ENCODE data around the gene ATP13A4.

ATP13A4 gene

DNA sequence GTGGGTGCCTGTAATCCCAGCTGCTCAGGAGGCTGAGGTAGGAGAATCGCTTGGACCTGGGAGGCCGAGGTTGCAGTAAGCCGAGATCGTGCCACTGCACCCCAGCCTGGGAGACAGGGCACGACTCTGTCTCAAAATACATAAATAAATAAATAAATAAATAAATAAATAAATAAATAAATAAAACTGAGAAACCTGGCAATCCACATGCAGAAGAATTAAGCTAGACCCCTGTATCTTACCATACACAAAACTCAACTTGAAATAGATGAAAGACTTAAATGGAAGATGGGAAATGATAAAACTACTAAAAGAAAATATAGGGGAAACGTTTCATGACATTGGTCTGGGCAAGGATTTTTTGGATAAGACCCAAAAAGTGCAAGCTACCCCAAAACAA is 58.0 kb downstream of the ATP13A4 start:
- Histone ChIP-seq H3K36me3 (ENCODE audit: control insufficient read depth in 2 of 2, insufficient read depth in 2 of 2, low read length in 2 of 2) (no peaks in the 10 kb centered on the region), H3K9ac (ENCODE audit: low read length in 2 of 2) (no peak overlapping the region), H3K4me1 (ENCODE audit: control insufficient read depth, insufficient read depth, low read length) (no peaks in the 10 kb centered on the region), H3K27ac (ENCODE audit: low read length) (no peak overlapping the region), H3K4me3 (ENCODE audit: low read length in 2 of 2) (no peak overlapping the region), H3K27me3 (ENCODE audit: control insufficient read depth in 1 of 2, insufficient read depth in 2 of 2, low read length in 2 of 2) (no peaks in the 10 kb centered on the region), H3K9me3 (ENCODE audit: control insufficient read depth in 2 of 2, low read length in 2 of 2) (no peaks in the 10 kb centered on the region)

DNA sequence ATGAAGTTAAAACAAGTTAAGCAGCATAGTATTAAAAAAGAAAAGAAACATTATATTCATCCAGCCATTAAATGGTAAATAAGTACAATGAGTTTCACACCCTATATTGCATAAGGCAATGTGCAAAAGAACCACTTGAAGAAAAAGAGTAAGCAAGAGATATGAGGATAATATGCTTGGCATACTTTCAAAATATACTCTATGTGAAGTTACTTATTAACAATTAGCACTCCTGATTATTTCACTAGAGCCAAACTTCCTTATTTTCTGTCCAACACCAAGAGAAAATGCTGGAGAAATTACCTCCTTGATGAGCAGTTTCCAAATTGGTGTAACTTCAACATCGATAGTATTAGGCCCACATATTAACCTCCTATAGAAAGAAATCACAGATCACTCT is 63.7 kb downstream of the ATP13A4 start:
- no peak overlapping the region for H3K27ac ChIP-seq (ENCODE audit: low read length)
- H3K9me3 ChIP-seq (ENCODE audit: control insufficient read depth in 2 of 2, low read length in 2 of 2): no peaks in the 10 kb centered on the region
- H3K9ac ChIP-seq (ENCODE audit: low read length in 2 of 2): no peak overlapping the region
- H3K36me3 ChIP-seq (ENCODE audit: control insufficient read depth in 2 of 2, insufficient read depth in 2 of 2, low read length in 2 of 2): no peaks in the 10 kb centered on the region
- no peaks in the 10 kb centered on the region for H3K27me3 ChIP-seq (ENCODE audit: control insufficient read depth in 1 of 2, insufficient read depth in 2 of 2, low read length in 2 of 2)
- no peak overlapping the region for H3K4me3 ChIP-seq (ENCODE audit: low read length in 2 of 2)
- H3K4me1 ChIP-seq (ENCODE audit: control insufficient read depth, insufficient read depth, low read length): no peaks in the 10 kb centered on the region

DNA sequence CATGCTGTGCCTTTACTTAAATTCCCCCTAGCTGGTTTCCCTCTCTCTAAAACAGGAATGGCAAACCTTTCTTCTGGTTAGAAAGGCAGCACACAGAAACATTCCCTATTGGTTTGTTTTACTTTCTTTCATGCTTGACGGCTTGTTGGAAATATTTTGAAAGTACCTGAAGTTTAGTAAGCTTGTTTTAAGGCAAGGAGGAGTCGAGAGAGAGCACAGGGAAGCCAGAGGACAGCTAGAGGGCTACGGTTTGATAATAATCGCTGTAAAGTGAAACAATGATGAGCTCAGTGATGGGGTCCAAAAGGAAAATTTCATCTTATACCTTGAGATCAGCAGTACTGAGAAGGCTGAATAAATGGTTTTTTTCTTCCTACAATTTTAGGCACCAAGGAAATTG is 64.1 kb downstream of the ATP13A4 start:
- Histone ChIP-seq H3K4me3 (ENCODE audit: low read length in 2 of 2) (no peak overlapping the region), H3K27ac (ENCODE audit: low read length) (no peak overlapping the region)

DNA sequence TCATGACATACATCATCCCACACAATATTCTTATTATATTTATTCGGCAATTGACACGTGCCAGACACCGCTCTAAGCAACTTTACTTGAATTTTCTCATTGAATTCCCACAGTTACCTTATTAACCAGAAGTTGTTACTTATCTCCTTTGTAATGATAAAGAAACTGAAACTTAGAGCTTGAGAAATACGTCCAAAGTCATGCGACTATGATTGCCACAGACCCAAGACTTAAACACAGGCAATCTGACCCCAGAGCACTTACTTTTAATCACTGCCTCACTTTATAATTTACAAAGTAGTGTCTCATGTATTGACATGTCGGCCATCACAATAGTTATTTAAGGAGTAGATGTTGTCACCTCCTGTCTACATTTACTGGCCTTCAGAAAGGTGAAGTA is 64.7 kb downstream of the ATP13A4 start:
- Histone ChIP-seq H3K4me1 (ENCODE audit: control insufficient read depth, insufficient read depth, low read length) (no peaks in the 10 kb centered on the region), H3K27me3 (ENCODE audit: control insufficient read depth in 1 of 2, insufficient read depth in 2 of 2, low read length in 2 of 2) (no peaks in the 10 kb centered on the region), H3K4me3 (ENCODE audit: low read length in 2 of 2) (no peak overlapping the region), H3K9me3 (ENCODE audit: control insufficient read depth in 2 of 2, low read length in 2 of 2) (no peaks in the 10 kb centered on the region), H3K36me3 (ENCODE audit: control insufficient read depth in 2 of 2, insufficient read depth in 2 of 2, low read length in 2 of 2) (no peaks in the 10 kb centered on the region), H3K27ac (ENCODE audit: low read length) (no peak overlapping the region), H3K9ac (ENCODE audit: low read length in 2 of 2) (no peak overlapping the region)

More for the DNA sequence above, 64.1 kb downstream of the ATP13A4 start:
- H3K9ac ChIP-seq (ENCODE audit: low read length in 2 of 2): no peak overlapping the region
- no peaks in the 10 kb centered on the region for H3K9me3 ChIP-seq (ENCODE audit: control insufficient read depth in 2 of 2, low read length in 2 of 2)
- no peaks in the 10 kb centered on the region for H3K27me3 ChIP-seq (ENCODE audit: control insufficient read depth in 1 of 2, insufficient read depth in 2 of 2, low read length in 2 of 2)
- no peaks in the 10 kb centered on the region for H3K36me3 ChIP-seq (ENCODE audit: control insufficient read depth in 2 of 2, insufficient read depth in 2 of 2, low read length in 2 of 2)
- H3K4me1 ChIP-seq (ENCODE audit: control insufficient read depth, insufficient read depth, low read length): no peaks in the 10 kb centered on the region

DNA sequence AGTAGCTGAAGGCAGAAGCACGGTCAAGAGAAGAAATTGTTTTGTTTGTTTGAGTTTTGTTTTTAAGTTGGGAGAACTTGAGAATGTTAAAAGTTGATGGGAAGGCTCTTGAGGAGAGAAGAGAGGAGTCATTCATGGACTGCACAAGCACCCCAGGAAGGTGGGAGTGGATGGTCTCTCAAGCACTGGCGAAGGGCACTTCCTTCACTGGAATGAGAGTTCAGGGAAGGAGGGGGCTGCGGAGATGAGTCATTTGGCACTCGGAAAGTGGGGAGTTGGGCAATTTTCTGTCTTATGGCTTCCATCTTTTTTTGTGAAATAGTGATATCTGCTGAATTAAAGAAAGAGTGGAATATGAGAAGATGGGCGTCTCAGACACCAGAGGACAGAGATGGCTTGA is 66.0 kb downstream of the ATP13A4 start:
- H3K27me3 ChIP-seq (ENCODE audit: control insufficient read depth in 1 of 2, insufficient read depth in 2 of 2, low read length in 2 of 2): no peaks in the 10 kb centered on the region
- no peaks in the 10 kb centered on the region for H3K9me3 ChIP-seq (ENCODE audit: control insufficient read depth in 2 of 2, low read length in 2 of 2)
- H3K36me3 ChIP-seq (ENCODE audit: control insufficient read depth in 2 of 2, insufficient read depth in 2 of 2, low read length in 2 of 2): no peaks in the 10 kb centered on the region
- H3K9ac ChIP-seq (ENCODE audit: low read length in 2 of 2): no peak overlapping the region
- no peak overlapping the region for H3K4me3 ChIP-seq (ENCODE audit: low read length in 2 of 2)
- H3K4me1 ChIP-seq (ENCODE audit: control insufficient read depth, insufficient read depth, low read length): no peaks in the 10 kb centered on the region
- no peak overlapping the region for H3K27ac ChIP-seq (ENCODE audit: low read length)

DNA sequence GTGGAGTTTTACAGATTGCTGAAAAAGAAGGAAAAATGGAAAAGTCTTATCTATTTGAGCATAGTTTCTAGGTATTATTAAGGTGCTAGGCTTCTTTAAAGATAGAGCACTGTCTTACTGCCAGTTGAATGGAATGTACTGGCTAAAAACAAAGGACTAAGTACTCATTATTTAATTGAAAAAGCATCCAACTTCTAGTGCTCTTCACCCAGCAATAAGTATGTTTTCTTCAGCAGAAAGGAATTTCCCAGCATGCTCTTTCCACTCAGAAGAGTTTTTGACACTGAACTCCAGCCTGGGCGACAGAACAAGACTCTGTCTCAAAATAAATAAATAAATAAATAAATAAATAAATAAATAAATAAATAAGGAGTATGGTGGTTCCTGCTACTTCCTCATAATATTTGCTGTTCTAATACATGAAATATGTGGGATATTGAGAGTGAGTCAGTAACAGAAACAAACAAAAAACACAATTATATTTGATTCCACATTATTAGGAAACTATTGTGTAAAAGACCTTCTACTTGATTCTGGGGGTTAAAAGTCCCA is 70.6 kb downstream of the ATP13A4 start:
- no peak overlapping the region for H3K27ac ChIP-seq (ENCODE audit: low read length)
- H3K4me3 ChIP-seq (ENCODE audit: low read length in 2 of 2): no peak overlapping the region
- H3K27me3 ChIP-seq (ENCODE audit: control insufficient read depth in 1 of 2, insufficient read depth in 2 of 2, low read length in 2 of 2): no peaks in the 10 kb centered on the region
- no peak overlapping the region for H3K9ac ChIP-seq (ENCODE audit: low read length in 2 of 2)
- H3K36me3 ChIP-seq (ENCODE audit: control insufficient read depth in 2 of 2, insufficient read depth in 2 of 2, low read length in 2 of 2): no peaks in the 10 kb centered on the region
- H3K4me1 ChIP-seq (ENCODE audit: control insufficient read depth, insufficient read depth, low read length): no peaks in the 10 kb centered on the region
- peaks cover 0 to 2% of the 10 kb centered on the region in 2 donors for H3K9me3 ChIP-seq (ENCODE audit: control insufficient read depth in 2 of 2, low read length in 2 of 2)

DNA sequence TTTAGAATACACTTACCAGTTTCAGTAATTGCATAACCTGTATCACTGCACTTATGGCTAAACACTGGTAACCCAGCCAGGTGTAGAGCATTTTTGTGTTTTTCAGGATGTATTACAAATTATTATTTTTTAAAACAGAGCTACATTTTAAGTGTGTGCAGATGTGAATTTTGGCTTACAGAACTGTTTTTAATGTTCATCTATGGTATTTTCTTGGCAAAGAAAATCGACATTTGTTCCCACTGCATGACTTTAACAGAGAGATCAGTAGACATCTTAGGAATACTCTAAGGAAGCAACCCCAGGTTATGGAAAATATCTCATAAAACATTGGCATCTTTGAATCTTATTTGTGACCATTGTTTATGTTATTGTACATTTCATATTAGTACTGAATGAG is 73.3 kb downstream of the ATP13A4 start:
- Histone ChIP-seq H3K9me3 (ENCODE audit: control insufficient read depth in 2 of 2, low read length in 2 of 2) (peaks cover 0 to 2% of the 10 kb centered on the region in 2 donors), H3K4me1 (ENCODE audit: control insufficient read depth, insufficient read depth, low read length) (no peaks in the 10 kb centered on the region), H3K27ac (ENCODE audit: low read length) (no peak overlapping the region), H3K9ac (ENCODE audit: low read length in 2 of 2) (no peak overlapping the region), H3K27me3 (ENCODE audit: control insufficient read depth in 1 of 2, insufficient read depth in 2 of 2, low read length in 2 of 2) (no peaks in the 10 kb centered on the region), H3K4me3 (ENCODE audit: low read length in 2 of 2) (no peak overlapping the region), H3K36me3 (ENCODE audit: control insufficient read depth in 2 of 2, insufficient read depth in 2 of 2, low read length in 2 of 2) (no peaks in the 10 kb centered on the region)

DNA sequence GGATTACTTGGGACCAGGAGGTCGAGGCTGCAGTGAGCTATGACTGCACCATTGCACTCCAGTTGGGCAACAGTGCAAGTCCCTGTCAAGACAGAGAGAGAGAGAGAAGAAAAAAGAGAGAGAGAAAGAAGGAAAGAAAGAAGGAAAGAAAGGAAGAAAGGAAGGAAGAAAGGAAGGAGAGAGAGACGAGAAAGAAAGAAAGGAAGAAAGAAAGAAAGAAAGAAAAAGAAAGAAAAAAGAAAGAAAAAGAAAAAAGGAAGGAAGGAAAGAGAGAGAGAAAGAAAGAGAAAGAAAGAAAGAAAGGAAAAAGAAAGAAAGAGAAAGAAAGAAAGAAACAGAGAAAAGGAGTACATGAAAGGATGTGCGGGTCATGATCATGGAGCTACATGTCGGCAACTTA is 80.2 kb downstream of the ATP13A4 start:
- Histone ChIP-seq H3K9ac (ENCODE audit: low read length in 2 of 2) (no peak overlapping the region), H3K27ac (ENCODE audit: low read length) (no peak overlapping the region), H3K36me3 (ENCODE audit: control insufficient read depth in 2 of 2, insufficient read depth in 2 of 2, low read length in 2 of 2) (no peaks in the 10 kb centered on the region), H3K27me3 (ENCODE audit: control insufficient read depth in 1 of 2, insufficient read depth in 2 of 2, low read length in 2 of 2) (no peaks in the 10 kb centered on the region), H3K4me3 (ENCODE audit: low read length in 2 of 2) (no peak overlapping the region), H3K4me1 (ENCODE audit: control insufficient read depth, insufficient read depth, low read length) (no peaks in the 10 kb centered on the region), H3K9me3 (ENCODE audit: control insufficient read depth in 2 of 2, low read length in 2 of 2) (no peaks in the 10 kb centered on the region)

DNA sequence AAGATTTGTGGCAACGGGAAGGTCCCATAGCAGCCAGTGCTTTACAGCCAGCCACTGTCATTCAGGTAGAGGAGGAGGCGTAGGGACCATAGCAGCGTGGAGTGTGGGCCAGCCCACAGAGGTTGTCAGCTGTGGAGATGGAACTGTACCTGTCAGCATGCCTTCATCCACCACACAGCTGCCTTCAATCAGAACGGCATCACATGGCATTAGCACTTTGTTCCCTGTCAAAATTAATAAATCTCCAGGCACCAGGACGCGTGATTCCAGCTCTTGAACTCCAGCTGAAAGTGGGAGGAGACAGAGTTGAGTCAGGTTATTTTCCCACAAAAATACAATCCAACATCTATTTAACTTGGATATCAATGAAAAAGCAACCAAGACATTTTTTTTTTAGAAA is 84.0 kb downstream of the ATP13A4 start:
- Histone ChIP-seq H3K36me3 (ENCODE audit: control insufficient read depth in 2 of 2, insufficient read depth in 2 of 2, low read length in 2 of 2) (no peaks in the 10 kb centered on the region), H3K27ac (ENCODE audit: low read length) (no peak overlapping the region), H3K27me3 (ENCODE audit: control insufficient read depth in 1 of 2, insufficient read depth in 2 of 2, low read length in 2 of 2) (no peaks in the 10 kb centered on the region), H3K9me3 (ENCODE audit: control insufficient read depth in 2 of 2, low read length in 2 of 2) (no peaks in the 10 kb centered on the region), H3K4me3 (ENCODE audit: low read length in 2 of 2) (no peak overlapping the region), H3K9ac (ENCODE audit: low read length in 2 of 2) (no peak overlapping the region), H3K4me1 (ENCODE audit: control insufficient read depth, insufficient read depth, low read length) (no peaks in the 10 kb centered on the region)

DNA sequence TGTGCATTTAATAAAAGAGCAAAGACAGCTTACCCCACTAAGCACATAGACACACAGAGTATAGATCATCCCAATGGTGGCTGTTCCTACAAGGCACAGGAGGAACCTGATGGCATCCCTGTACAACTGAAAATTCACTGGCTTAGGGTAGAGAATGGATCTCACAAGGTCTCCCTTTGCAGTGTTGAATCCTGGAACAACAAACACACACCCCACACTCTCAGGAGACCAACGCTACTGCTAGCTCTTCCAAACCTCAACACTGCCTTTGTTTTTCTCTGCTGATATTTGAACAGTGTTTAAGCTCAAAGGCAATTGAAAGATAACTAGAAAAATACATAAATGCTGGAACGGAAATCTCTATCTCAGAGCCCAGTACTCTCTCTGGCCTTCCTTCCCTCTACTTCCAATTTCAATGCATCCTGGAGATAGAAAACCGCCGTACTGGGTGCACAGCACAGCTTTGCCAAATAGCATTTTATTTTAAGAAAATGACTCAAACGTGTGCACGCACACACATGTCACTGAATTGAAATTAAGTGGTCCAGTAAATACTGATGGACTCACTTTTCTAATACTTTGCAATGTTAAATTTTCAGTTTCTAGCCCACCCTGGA is 88.6 kb downstream of the ATP13A4 start:
- H3K27me3 ChIP-seq (ENCODE audit: control insufficient read depth in 1 of 2, insufficient read depth in 2 of 2, low read length in 2 of 2): no peaks in the 10 kb centered on the region
- H3K4me3 ChIP-seq (ENCODE audit: low read length in 2 of 2): no peak overlapping the region
- no peak overlapping the region for H3K27ac ChIP-seq (ENCODE audit: low read length)
- H3K9ac ChIP-seq (ENCODE audit: low read length in 2 of 2): no peak overlapping the region
- no peaks in the 10 kb centered on the region for H3K4me1 ChIP-seq (ENCODE audit: control insufficient read depth, insufficient read depth, low read length)
- H3K9me3 ChIP-seq (ENCODE audit: control insufficient read depth in 2 of 2, low read length in 2 of 2): no peaks in the 10 kb centered on the region
- H3K36me3 ChIP-seq (ENCODE audit: control insufficient read depth in 2 of 2, insufficient read depth in 2 of 2, low read length in 2 of 2): no peaks in the 10 kb centered on the region

DNA sequence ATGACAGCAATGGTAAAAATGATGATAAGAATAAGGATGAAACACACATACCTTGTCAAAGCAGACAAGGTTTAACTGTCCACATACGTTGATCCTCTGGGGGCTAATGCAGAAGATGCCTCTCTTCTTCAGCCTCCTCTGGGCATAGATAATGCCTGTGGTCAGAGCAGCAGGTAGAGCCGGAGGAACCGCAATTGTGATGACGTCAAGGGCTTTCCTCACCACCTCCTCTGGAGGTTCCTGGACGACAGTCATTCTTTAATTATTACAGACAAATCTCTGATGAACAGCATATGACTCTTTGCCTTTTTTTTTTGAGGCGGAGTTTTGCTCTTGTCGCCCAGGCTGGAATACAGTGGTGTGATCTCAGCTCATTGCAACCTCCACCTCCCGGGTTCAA is 89.8 kb downstream of the ATP13A4 start:
- no peaks in the 10 kb centered on the region for H3K9me3 ChIP-seq (ENCODE audit: control insufficient read depth in 2 of 2, low read length in 2 of 2)
- H3K9ac ChIP-seq (ENCODE audit: low read length in 2 of 2): no peak overlapping the region
- H3K36me3 ChIP-seq (ENCODE audit: control insufficient read depth in 2 of 2, insufficient read depth in 2 of 2, low read length in 2 of 2): no peaks in the 10 kb centered on the region
- H3K27ac ChIP-seq (ENCODE audit: low read length): no peak overlapping the region
- H3K4me3 ChIP-seq (ENCODE audit: low read length in 2 of 2): no peak overlapping the region
- no peaks in the 10 kb centered on the region for H3K27me3 ChIP-seq (ENCODE audit: control insufficient read depth in 1 of 2, insufficient read depth in 2 of 2, low read length in 2 of 2)
- no peaks in the 10 kb centered on the region for H3K4me1 ChIP-seq (ENCODE audit: control insufficient read depth, insufficient read depth, low read length)
